Ishikawa (cell line): ENCODE results near the gene GOSR1.

Experiments used
- CEBPB ChIP-seq: IDR thresholded peaks from 2 replicates; pipeline ENCODE4 v1.6.1; 2012
- CREB1 ChIP-seq: IDR thresholded peaks from 2 replicates; pipeline ENCODE4 v1.6.1; 2012; ENCODE audit warnings: low read depth
- EGR1 ChIP-seq: IDR thresholded peaks from 2 replicates; pipeline ENCODE4 v1.6.1; 2012
- EP300 ChIP-seq: IDR thresholded peaks from 2 replicates; pipeline ENCODE4 v1.6.1; 2012; ENCODE audit warnings: borderline replicate concordance
- FOXM1 ChIP-seq: IDR thresholded peaks from 2 replicates; pipeline ENCODE4 v1.6.1; 2012; ENCODE audit warnings: low read depth, borderline replicate concordance
- MAX ChIP-seq: IDR thresholded peaks from 2 replicates; pipeline ENCODE4 v1.6.1; 2012
- NFIC ChIP-seq: IDR thresholded peaks from 2 replicates; pipeline ENCODE4 v1.6.1; 2012
- RAD21 ChIP-seq: IDR thresholded peaks from 2 replicates; pipeline ENCODE4 v1.6.1; 2012; ENCODE audit warnings: low read depth
- REST ChIP-seq: IDR thresholded peaks from 2 replicates; pipeline ENCODE4 v1.6.1; 2012; ENCODE audit warnings: low read depth, mild to moderate bottlenecking
- TAF1 ChIP-seq: IDR thresholded peaks from 2 replicates; pipeline ENCODE4 v1.6.1; 2012; ENCODE audit warnings: low read depth, mild to moderate bottlenecking
- TCF12 ChIP-seq: IDR thresholded peaks from 2 replicates; pipeline ENCODE4 v1.6.1; 2012; ENCODE audit warnings: low read depth
- TEAD4 ChIP-seq: IDR thresholded peaks from 2 replicates; pipeline ENCODE4 v1.6.1; 2012
- USF1 ChIP-seq: IDR thresholded peaks from 2 replicates; pipeline ENCODE4 v1.6.1; 2012
- YY1 ChIP-seq: IDR thresholded peaks from 2 replicates; pipeline ENCODE4 v1.6.1; 2012; ENCODE audit warnings: low read depth
- ZBTB7A ChIP-seq: IDR thresholded peaks from 2 replicates; pipeline ENCODE4 v1.6.1; 2012; ENCODE audit warnings: low read depth

Gene GOSR1

GRCh38 chr17:30570191-30570590, 93.0 kb downstream of the GOSR1 start:
- TF ChIP-seq NFIC (no peak), MAX (no peak)

- TF ChIP-seq TAF1 (no peak), CEBPB (no peak), NFIC (no peak), TEAD4 (no peak), ZBTB7A (no peak), CREB1 (no peak), TCF12 (no peak), REST (no peak), EP300 (no peak), MAX (no peak), USF1 (no peak), FOXM1 (no peak), YY1 (no peak), RAD21 (no peak), EGR1 (no peak)
These were observed 93.5 kb downstream of the GOSR1 start for GRCh38 chr17:30570596-30571265.

- TF ChIP-seq USF1 (no peak), TCF12 (no peak), CREB1 (no peak), RAD21 (no peak), MAX (no peak), YY1 (no peak), CEBPB (no peak), TEAD4 (no peak), REST (no peak), EGR1 (no peak), ZBTB7A (no peak), EP300 (no peak), FOXM1 (no peak), NFIC (no peak), TAF1 (no peak)
These were observed 94.7 kb downstream of the GOSR1 start for GRCh38 chr17:30571921-30572320.

- no peak for TF ChIP-seq MAX
- no peak for TF ChIP-seq CREB1
- no peak for TF ChIP-seq REST
- TF ChIP-seq TEAD4 = no peak
- no peak for TF ChIP-seq EGR1
- TF ChIP-seq YY1 = no peak
- TF ChIP-seq TCF12 = no peak
- TF ChIP-seq TAF1 = no peak
- TF ChIP-seq NFIC = no peak
- TF ChIP-seq USF1 = no peak
- no peak for TF ChIP-seq FOXM1
- no peak for TF ChIP-seq CEBPB
- no peak for TF ChIP-seq ZBTB7A
- no peak for TF ChIP-seq RAD21
- TF ChIP-seq EP300 = no peak
These were observed 96.5 kb downstream of the GOSR1 start for GRCh38 chr17:30573603-30574175.
